Measurements from ENCODE around the gene SEC24D. TPM values are rescaled to one million over a fixed set of nuclear protein-coding genes. Genes with fewer than 3 reads are reported as not detected.
"Not testable (repeated sequence)": the region's sequence is repeated elsewhere in the genome, so short reads cannot be mapped to it uniquely, and the experiment has no call there.

SEC24D gene
- total and polyA plus RNA-seq, 2 donors: 28.9 to 148 TPM

DNA sequence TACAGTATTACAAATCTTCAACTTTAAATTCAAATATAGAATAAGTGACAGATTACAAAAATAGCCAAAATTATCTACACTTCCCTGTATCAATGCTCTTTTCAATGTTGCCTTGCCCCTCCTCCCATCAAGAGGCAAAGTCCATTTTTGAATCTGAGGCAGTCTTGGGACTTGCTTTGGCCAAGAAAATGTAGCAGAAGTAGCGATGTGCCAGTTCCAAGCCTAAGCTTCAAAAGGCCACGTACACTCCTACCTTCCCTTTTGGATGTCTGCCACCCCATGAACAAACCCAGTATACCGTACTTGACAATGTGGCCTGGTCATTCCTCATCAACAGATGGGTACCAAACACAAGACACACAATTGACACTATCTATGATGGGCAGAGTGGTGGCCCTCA is 24.1 kb downstream of the SEC24D start:
- no peak for DNase-seq (ENCODE audit: extremely low spot score)
- WGBS: 62% methylated on average over 3 of the region's 3 CpGs
- peaks cover 5% of the 10 kb centered on the region for H3K36me3 ChIP-seq (ENCODE audit: insufficient read depth)
- H3K4me3 ChIP-seq (ENCODE audit: low read depth, low read length): no peak overlapping the region
- no peaks in the 10 kb centered on the region for H3K4me1 ChIP-seq (ENCODE audit: insufficient read depth)
- H3K27ac ChIP-seq (ENCODE audit: low read depth): no peak overlapping the region

- Histone ChIP-seq H3K4me3 (ENCODE audit: low read depth, low read length) (no peak overlapping the region), H3K36me3 (ENCODE audit: insufficient read depth) (peaks cover 5% of the 10 kb centered on the region), H3K4me1 (ENCODE audit: insufficient read depth) (no peaks in the 10 kb centered on the region), H3K27ac (ENCODE audit: low read depth) (no peak overlapping the region)
- DNase-seq (ENCODE audit: extremely low spot score): no peak
- WGBS: 51% methylated on average over 3 of the region's 3 CpGs
Measured at GRCh38 chr4:118810991-118811764, 24.7 kb downstream of the SEC24D start.

DNA sequence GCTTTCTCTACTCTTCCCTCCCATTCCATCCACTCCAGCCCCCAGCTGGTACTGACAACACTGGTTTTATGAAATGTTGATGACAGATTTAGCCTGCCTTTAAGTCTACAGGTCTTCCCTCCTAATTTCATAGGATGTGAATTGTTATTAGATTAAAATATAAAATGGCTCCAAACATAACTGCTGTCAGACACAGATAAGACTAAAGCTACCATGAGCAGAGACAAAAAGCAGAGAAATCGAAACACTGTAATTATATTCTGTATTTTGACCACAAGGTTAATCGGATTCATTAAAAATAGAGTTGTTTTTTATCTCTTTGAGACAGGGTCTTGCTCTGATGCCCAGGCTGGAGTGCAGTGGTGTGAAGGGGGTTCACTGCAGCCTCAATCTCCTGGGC is 28.3 kb downstream of the SEC24D start:
- DNase-seq (ENCODE audit: extremely low spot score): no peak
- no peak overlapping the region for H3K4me3 ChIP-seq (ENCODE audit: low read depth, low read length)
- H3K27ac ChIP-seq (ENCODE audit: low read depth): no peak overlapping the region
- H3K36me3 ChIP-seq (ENCODE audit: insufficient read depth): no peaks in the 10 kb centered on the region
- 80% methylated on average over 2 of the region's 2 CpGs for WGBS
- H3K4me1 ChIP-seq (ENCODE audit: insufficient read depth): no peaks in the 10 kb centered on the region

- WGBS: 82% methylated on average over 1 of the region's 1 CpG
- Histone ChIP-seq H3K4me3 (ENCODE audit: low read depth, low read length) (no peak overlapping the region), H3K36me3 (ENCODE audit: insufficient read depth) (peaks cover 6% of the 10 kb centered on the region), H3K4me1 (ENCODE audit: insufficient read depth) (no peaks in the 10 kb centered on the region), H3K27ac (ENCODE audit: low read depth) (no peak overlapping the region)
- DNase-seq (ENCODE audit: extremely low spot score): no peak
Measured at GRCh38 chr4:118803253-118803652, 32.7 kb downstream of the SEC24D start.

- Histone ChIP-seq H3K36me3 (ENCODE audit: insufficient read depth) (peaks cover 8% of the 10 kb centered on the region), H3K4me3 (ENCODE audit: low read depth, low read length) (no peak overlapping the region), H3K4me1 (ENCODE audit: insufficient read depth) (no peaks in the 10 kb centered on the region), H3K27ac (ENCODE audit: low read depth) (no peak overlapping the region)
- no peak for DNase-seq (ENCODE audit: extremely low spot score)
- WGBS: 78% methylated on average over 1 of the region's 1 CpG
Measured at GRCh38 chr4:118801895-118802575, 33.9 kb downstream of the SEC24D start.

- H3K36me3 ChIP-seq (ENCODE audit: insufficient read depth): peaks cover 8% of the 10 kb centered on the region
- no peak overlapping the region for H3K27ac ChIP-seq (ENCODE audit: low read depth)
- no peaks in the 10 kb centered on the region for H3K4me1 ChIP-seq (ENCODE audit: insufficient read depth)
- DNase-seq (ENCODE audit: extremely low spot score): no peak
- WGBS: 75% methylated on average over 9 of the region's 9 CpGs
- no peak overlapping the region for H3K4me3 ChIP-seq (ENCODE audit: low read depth, low read length)
Measured at GRCh38 chr4:118799231-118799942, 36.5 kb downstream of the SEC24D start.

DNA sequence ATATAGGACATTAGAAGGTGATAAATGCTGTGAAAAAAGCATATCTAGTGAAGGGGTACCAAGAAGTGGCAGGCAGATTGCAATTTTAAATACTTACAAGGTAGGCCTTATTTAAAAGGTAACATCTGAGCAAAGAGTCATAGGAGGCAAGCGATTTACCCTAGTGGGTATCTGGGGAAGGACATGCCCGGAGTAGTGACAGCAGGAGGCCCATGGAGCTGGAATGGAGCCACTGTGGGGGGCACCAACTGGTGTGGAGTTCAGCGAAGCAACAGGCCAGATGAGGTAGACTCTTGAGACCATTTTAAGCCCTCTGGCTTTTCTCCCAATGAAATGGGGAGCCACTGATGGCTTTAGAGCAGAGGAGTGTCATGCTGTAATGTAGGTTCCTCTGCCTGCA is 37.3 kb downstream of the SEC24D start:
- DNase-seq (ENCODE audit: extremely low spot score): no peak
- 92% methylated on average over 3 of the region's 3 CpGs for WGBS
- no peaks in the 10 kb centered on the region for H3K4me1 ChIP-seq (ENCODE audit: insufficient read depth)
- peaks cover 8% of the 10 kb centered on the region for H3K36me3 ChIP-seq (ENCODE audit: insufficient read depth)
- H3K27ac ChIP-seq (ENCODE audit: low read depth): no peak overlapping the region
- H3K4me3 ChIP-seq (ENCODE audit: low read depth, low read length): no peak overlapping the region

DNA sequence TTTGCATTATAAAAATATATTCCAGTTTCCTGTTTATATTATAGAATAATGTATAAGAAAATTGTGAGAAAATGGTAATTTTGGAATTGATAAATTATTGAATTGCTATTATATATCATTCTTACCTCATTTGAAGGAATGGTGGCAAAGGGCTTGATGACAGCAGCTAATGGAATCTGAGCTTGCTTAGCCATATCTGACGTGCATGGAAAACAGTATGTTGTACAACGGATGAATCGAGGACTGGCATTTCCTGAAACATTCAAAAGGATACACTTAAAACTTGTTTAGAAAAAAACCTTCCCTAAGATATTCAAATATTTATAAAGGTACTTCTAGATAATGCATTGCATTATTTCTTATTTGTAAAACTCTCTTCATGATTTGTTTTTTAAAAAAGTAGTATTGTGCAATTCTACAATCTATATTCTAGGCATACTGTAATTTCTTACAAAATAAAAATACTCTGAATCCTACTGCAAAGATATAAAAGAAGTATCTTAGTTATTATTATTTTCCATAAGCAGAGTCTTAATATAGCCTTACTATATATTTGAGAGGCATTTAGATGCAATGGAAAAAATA is 38.3 kb downstream of the SEC24D start:
- Histone ChIP-seq H3K4me3 (ENCODE audit: low read depth, low read length) (no peak overlapping the region), H3K4me1 (ENCODE audit: insufficient read depth) (no peaks in the 10 kb centered on the region), H3K36me3 (ENCODE audit: insufficient read depth) (peaks cover 8% of the 10 kb centered on the region), H3K27ac (ENCODE audit: low read depth) (no peak overlapping the region)
- DNase-seq (ENCODE audit: extremely low spot score): no peak
- 83% methylated on average over 3 of the region's 3 CpGs for WGBS

- H3K4me1 ChIP-seq (ENCODE audit: insufficient read depth); H3K4me3 ChIP-seq (ENCODE audit: low read depth, low read length); H3K36me3 ChIP-seq (ENCODE audit: insufficient read depth); H3K27ac ChIP-seq (ENCODE audit: low read depth); DNase-seq (ENCODE audit: extremely low spot score): not testable (repeated sequence)
- 91% methylated on average over 50 of the region's 58 CpGs for WGBS
Measured at GRCh38 chr4:118791690-118792446, 44.1 kb downstream of the SEC24D start.

DNA sequence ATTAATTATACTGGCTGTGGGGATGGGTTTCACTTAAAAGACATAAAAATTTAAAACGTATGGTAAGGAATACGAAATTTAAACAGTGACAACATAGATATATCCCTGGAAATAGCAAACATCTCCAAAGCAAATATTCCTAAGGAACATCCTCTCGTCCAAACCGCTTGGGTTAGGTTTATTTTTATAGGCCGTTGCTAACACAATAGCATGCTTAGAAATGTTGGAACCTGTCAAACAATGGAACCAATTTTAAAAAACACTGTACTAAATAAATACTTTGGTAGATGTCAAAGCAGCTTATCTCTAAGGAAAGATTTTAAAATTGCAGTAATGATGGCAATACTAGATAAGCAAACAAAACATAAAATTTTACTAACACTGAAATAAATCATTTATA is 45.4 kb downstream of the SEC24D start:
- WGBS: 26% methylated on average over 5 of the region's 5 CpGs
- H3K4me3 ChIP-seq (ENCODE audit: low read depth, low read length): no peak overlapping the region
- DNase-seq (ENCODE audit: extremely low spot score): no peak
- peak overlapping the region; percentile 23 for H3K27ac ChIP-seq (ENCODE audit: low read depth)
- no peaks in the 10 kb centered on the region for H3K4me1 ChIP-seq (ENCODE audit: insufficient read depth)
- no peaks in the 10 kb centered on the region for H3K36me3 ChIP-seq (ENCODE audit: insufficient read depth)

DNA sequence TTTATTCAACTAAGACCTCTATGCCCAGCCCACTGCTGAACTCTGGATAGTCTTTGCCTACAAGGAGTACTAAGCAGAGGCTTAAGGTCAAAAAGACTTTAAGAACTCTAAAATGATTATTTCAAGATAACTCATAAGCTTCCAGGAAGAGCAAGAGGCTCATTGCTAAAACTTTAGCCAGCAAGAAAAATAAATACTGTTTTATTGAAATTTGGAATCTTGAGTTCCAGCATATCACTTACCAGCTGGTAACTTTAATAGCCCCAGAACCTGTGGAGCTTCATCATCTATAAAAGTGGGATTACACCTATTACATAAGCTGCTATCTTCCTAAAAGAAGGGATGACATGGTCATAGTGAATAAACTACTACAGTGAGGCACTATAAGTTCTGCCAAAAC is 47.0 kb downstream of the SEC24D start:
- no peak for DNase-seq (ENCODE audit: extremely low spot score)
- Histone ChIP-seq H3K36me3 (ENCODE audit: insufficient read depth) (no peaks in the 10 kb centered on the region), H3K4me3 (ENCODE audit: low read depth, low read length) (no peak overlapping the region), H3K27ac (ENCODE audit: low read depth) (no peak overlapping the region), H3K4me1 (ENCODE audit: insufficient read depth) (no peaks in the 10 kb centered on the region)

DNA sequence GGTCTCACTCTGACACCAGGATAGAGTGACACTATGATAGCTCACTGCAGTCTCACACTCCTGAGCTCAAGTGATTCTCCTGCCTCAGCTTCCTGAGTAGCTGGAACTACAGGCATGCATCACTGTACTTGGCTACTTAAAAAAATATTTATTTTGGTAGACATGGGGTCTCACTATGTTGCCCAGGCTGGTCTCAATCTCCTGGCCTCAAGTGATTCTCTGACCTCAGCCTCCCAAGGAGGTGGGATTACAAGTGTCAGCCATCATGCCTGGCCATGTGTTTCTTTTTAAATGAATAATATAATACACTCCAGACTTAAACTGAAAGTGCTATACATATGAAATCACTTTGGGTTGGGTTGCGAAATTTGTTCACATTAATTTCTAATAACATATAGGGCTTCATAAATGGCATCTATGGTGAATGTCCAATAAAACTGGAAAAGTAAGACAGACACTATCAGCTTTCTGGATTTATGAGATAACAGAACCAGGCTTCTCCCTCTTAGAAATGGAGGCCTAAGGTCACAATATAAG is 48.0 kb downstream of the SEC24D start:
- Histone ChIP-seq H3K4me1 (ENCODE audit: insufficient read depth) (no peaks in the 10 kb centered on the region), H3K36me3 (ENCODE audit: insufficient read depth) (no peaks in the 10 kb centered on the region), H3K27ac (ENCODE audit: low read depth) (no peak overlapping the region), H3K4me3 (ENCODE audit: low read depth, low read length) (no peak overlapping the region)
- WGBS: 99% methylated on average over 1 of the region's 1 CpG
- DNase-seq (ENCODE audit: extremely low spot score): no peak

DNA sequence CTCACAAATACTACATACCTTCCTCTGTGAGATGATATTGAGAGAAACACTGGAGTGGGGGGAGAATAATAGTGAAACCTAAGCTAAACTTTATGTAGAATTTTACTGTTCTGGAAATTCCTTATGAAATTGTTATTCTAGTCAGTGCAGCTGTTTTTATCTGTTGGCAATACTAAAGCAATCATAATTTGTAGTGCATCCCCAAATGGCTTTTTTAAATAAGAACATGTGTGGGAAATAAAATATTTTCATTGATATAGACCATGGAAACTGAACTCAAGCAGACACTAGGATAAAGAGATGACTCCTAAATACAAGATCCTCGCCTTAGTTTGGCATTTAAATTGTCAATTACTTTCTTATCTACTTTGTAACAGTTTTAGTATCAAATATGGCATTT is 51.1 kb downstream of the SEC24D start:
- no peaks in the 10 kb centered on the region for H3K36me3 ChIP-seq (ENCODE audit: insufficient read depth)
- DNase-seq (ENCODE audit: extremely low spot score): no peak
- H3K4me3 ChIP-seq (ENCODE audit: low read depth, low read length): no peak overlapping the region
- H3K27ac ChIP-seq (ENCODE audit: low read depth): no peak overlapping the region
- 85% methylated on average over 1 of the region's 1 CpG for WGBS
- no peaks in the 10 kb centered on the region for H3K4me1 ChIP-seq (ENCODE audit: insufficient read depth)
